ENCODE results near the gene IVD. TPM values are rescaled to one million over a fixed set of nuclear protein-coding genes. Genes with fewer than 3 reads are reported as not detected.

Gene IVD
- total RNA-seq, 1 donor from 2014 or later: 12.4 TPM

GRCh38 chr15:40436892-40437751 is 31.5 kb downstream of the IVD start:
- no peaks in the 10 kb centered on the region for H3K36me3 ChIP-seq (ENCODE audit: control insufficient read depth, insufficient read depth, low read length)
- TF ChIP-seq, protein P1, sequence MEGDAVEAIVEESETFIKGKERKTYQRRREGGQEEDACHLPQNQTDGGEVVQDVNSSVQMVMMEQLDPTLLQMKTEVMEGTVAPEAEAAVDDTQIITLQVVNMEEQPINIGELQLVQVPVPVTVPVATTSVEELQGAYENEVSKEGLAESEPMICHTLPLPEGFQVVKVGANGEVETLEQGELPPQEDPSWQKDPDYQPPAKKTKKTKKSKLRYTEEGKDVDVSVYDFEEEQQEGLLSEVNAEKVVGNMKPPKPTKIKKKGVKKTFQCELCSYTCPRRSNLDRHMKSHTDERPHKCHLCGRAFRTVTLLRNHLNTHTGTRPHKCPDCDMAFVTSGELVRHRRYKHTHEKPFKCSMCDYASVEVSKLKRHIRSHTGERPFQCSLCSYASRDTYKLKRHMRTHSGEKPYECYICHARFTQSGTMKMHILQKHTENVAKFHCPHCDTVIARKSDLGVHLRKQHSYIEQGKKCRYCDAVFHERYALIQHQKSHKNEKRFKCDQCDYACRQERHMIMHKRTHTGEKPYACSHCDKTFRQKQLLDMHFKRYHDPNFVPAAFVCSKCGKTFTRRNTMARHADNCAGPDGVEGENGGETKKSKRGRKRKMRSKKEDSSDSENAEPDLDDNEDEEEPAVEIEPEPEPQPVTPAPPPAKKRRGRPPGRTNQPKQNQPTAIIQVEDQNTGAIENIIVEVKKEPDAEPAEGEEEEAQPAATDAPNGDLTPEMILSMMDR (IDR thresholded peaks at IDR 0.05; ENCODE audit: insufficient read depth, low read length, severe bottlenecking): no peak
- no peak for DNase-seq (ENCODE audit: low read depth)
- no peak for FAIRE-seq
- peaks cover 24% of the 10 kb centered on the region for H3K27me3 ChIP-seq (ENCODE audit: control insufficient read depth, insufficient read depth, low read length)
- no peak overlapping the region for H3K4me3 ChIP-seq (ENCODE audit: low read depth, low read length)

GRCh38 chr15:40437752-40438687 is 32.4 kb downstream of the IVD start:
- TF ChIP-seq, protein P1 (IDR thresholded peaks at IDR 0.05; ENCODE audit: insufficient read depth, low read length, severe bottlenecking): no peak
- DNase-seq (ENCODE audit: low read depth) (no peak), FAIRE-seq (peak; percentile 28)
- Histone ChIP-seq H3K36me3 (ENCODE audit: control insufficient read depth, insufficient read depth, low read length) (no peaks in the 10 kb centered on the region), H3K27me3 (ENCODE audit: control insufficient read depth, insufficient read depth, low read length) (peaks cover 22% of the 10 kb centered on the region), H3K4me3 (ENCODE audit: low read depth, low read length) (no peak overlapping the region)

DNA sequence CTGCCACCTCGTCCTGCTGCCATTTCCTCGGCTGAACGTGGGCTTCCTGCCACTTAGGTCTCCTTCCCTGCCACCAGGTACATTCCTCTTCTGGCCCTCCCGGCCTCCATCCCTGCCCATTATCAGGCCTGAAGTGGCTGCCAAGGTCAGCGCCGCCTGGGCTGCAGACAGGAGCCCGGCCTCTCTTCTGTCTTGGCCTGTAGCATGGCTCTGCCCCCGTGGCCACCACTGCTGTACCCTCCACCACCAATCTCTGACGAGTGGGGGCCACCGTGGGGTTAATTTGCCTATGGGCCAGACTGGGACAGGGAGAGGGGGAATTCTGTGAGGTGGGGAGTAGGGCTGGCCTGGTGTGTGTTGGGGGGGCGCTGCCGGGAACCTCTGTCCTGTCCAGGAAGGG is 33.1 kb downstream of the IVD start:
- Histone ChIP-seq H3K4me3 (ENCODE audit: low read depth, low read length) (no peak overlapping the region), H3K36me3 (ENCODE audit: control insufficient read depth, insufficient read depth, low read length) (no peaks in the 10 kb centered on the region), H3K27me3 (ENCODE audit: control insufficient read depth, insufficient read depth, low read length) (peaks cover 22% of the 10 kb centered on the region)
- FAIRE-seq: no peak
- DNase-seq (ENCODE audit: low read depth): no peak
- TF ChIP-seq, protein P1 (IDR thresholded peaks at IDR 0.05; ENCODE audit: insufficient read depth, low read length, severe bottlenecking): no peak

- no peaks in the 10 kb centered on the region for H3K36me3 ChIP-seq (ENCODE audit: control insufficient read depth, insufficient read depth, low read length)
- FAIRE-seq: no peak
- H3K4me3 ChIP-seq (ENCODE audit: low read depth, low read length): peak overlapping the region; percentile 64
- peaks cover 22% of the 10 kb centered on the region for H3K27me3 ChIP-seq (ENCODE audit: control insufficient read depth, insufficient read depth, low read length)
- TF ChIP-seq, protein P1 (IDR thresholded peaks at IDR 0.05; ENCODE audit: insufficient read depth, low read length, severe bottlenecking): no peak
- peak; percentile 28 for DNase-seq (ENCODE audit: low read depth)
These were observed 33.9 kb downstream of the IVD start for GRCh38 chr15:40439461-40439959.

DNA sequence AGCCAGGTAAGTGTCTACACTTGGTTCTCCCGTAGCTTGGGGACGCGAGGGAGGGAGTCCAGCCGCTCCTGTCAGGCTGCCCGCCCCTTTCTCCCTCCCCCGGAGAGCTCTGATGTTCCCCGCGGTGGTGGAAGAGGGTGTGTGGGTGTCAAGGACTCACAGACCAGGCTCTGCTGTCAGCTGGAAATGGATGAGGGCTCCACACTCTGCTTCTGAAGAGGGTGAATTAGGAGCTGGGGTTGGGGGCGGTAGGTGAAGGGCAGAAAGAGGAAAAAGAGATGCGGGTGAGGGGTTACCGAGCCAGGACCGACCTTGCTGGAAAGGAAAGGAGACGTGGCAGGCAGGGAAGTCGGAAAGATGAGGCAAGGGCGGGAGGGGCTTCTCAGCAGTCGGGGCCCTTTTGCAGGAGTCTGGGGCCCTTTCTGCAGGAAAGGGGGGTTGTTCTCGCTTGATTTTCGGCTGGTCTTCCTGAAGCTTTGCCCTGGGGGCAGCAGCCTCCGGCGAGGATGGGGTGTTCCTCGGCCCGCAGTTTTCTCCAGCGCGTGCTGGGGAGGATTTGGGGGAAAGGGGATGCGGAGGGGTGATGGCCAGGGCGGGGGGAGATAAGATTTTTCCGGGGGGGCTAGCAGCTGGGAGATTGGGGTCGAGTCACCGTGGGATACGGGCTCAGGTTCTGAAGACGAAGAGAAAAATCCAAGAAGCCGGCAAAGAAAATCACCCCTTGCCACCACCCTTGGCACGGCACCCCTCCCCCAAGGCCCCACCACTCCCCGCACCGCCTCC is 34.6 kb downstream of the IVD start:
- Histone ChIP-seq H3K4me3 (ENCODE audit: low read depth, low read length) (peak overlapping the region; percentile 64), H3K36me3 (ENCODE audit: control insufficient read depth, insufficient read depth, low read length) (no peaks in the 10 kb centered on the region), H3K27me3 (ENCODE audit: control insufficient read depth, insufficient read depth, low read length) (peaks cover 20% of the 10 kb centered on the region)
- TF ChIP-seq, protein P1 (IDR thresholded peaks at IDR 0.05; ENCODE audit: insufficient read depth, low read length, severe bottlenecking): no peak
- peak; percentile 39 for DNase-seq (ENCODE audit: low read depth)
- FAIRE-seq: no peak

Measured in bronchial epithelial cell (primary cell).